ENCODE results near the gene JMJD1C. TPM values are rescaled to one million over a fixed set of nuclear protein-coding genes. Genes with fewer than 3 reads are reported as not detected.

Gene JMJD1C
- total RNA-seq, 1 donor from 2014 or later, result 143 TPM

DNA sequence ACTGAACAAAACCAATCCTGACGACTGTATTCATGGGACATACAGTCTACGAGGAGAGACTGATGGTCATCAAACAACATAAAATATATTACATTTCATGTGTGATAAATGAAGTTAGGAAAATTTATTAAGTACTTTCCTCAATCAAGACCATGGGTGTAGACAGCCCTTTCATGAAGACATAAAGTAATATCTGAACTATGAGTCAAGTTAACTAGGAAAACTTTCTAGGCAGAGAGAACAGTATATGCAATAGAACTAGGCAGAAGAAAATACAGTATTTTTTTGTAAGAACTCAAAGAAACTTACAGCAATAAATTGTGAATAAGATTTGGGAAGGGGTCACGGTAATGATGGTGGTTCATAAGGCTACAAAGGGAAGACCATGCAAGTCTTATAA is 112.8 kb downstream of the JMJD1C start:
- no peak overlapping the region for H3K9ac ChIP-seq
- H3K9me3 ChIP-seq (ENCODE audit: low read depth), result no peaks in the 10 kb centered on the region
- DNase-seq (ENCODE audit: low spot score), result no peak
- peaks cover 85% of the 10 kb centered on the region for H3K79me2 ChIP-seq (ENCODE audit: low read depth)
- H4K20me1 ChIP-seq (ENCODE audit: low read depth), result no peaks in the 10 kb centered on the region
- Mint-ChIP-seq H3K4me1 (no peaks in the 10 kb centered on the region), H3K9me3 (peaks cover 8% of the 10 kb centered on the region), H3K4me3 (no peak overlapping the region), H3K27ac (no peak overlapping the region), H3K27me3 (ENCODE audit: insufficient read depth, low read depth) (peaks cover 2% of the 10 kb centered on the region), H3K36me3 (peaks cover 18% of the 10 kb centered on the region)
- H3K27me3 ChIP-seq, result no peaks in the 10 kb centered on the region
- H3K36me3 ChIP-seq, result no peaks in the 10 kb centered on the region
- no peaks in the 10 kb centered on the region for H3F3A ChIP-seq (ENCODE audit: low read depth)
- H3K27ac ChIP-seq, result no peak overlapping the region
- no peak overlapping the region for H2AFZ ChIP-seq (replicated peaks)
- no peak overlapping the region for H3K4me2 ChIP-seq
- TF ChIP-seq, protein P1, sequence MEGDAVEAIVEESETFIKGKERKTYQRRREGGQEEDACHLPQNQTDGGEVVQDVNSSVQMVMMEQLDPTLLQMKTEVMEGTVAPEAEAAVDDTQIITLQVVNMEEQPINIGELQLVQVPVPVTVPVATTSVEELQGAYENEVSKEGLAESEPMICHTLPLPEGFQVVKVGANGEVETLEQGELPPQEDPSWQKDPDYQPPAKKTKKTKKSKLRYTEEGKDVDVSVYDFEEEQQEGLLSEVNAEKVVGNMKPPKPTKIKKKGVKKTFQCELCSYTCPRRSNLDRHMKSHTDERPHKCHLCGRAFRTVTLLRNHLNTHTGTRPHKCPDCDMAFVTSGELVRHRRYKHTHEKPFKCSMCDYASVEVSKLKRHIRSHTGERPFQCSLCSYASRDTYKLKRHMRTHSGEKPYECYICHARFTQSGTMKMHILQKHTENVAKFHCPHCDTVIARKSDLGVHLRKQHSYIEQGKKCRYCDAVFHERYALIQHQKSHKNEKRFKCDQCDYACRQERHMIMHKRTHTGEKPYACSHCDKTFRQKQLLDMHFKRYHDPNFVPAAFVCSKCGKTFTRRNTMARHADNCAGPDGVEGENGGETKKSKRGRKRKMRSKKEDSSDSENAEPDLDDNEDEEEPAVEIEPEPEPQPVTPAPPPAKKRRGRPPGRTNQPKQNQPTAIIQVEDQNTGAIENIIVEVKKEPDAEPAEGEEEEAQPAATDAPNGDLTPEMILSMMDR (IDR thresholded peaks at IDR 0.05), result no peak
- no peak for TF ChIP-seq EZH2phosphoT487 (IDR thresholded peaks at IDR 0.05)
- no peak for TF ChIP-seq EZH2 (IDR thresholded peaks at IDR 0.05)
- no peak overlapping the region for H3K4me3 ChIP-seq
- no peaks in the 10 kb centered on the region for H3K4me1 ChIP-seq

DNA sequence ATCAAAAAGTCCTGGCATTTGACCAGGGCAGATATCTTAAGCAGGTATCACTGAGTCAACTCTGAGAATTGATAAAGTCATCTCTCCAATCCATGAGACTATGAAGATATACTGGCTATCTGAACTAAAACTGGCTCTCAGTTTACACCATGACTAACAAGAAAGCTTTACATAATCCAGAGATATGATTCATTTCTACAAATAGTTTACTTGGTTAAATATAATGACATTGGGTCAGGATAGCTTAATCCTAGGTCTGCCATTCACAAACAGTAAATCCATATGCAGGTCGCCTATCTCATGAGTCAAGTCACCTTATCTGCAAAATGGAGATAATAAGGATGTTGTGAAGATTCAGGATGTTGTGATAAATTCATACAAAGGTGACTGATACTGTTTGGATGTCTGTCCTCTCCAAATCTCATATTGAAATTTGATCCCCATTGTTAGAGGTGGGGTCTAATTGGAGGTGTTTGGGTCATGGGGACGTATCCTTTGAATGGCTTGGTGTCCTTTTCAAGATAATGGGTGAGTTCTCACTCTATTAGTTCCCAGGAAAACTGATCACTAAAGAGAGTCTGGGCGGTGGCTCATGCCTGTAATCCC is 117.4 kb downstream of the JMJD1C start:
- Histone ChIP-seq H3K36me3 (no peaks in the 10 kb centered on the region), H2AFZ (replicated peaks) (no peak overlapping the region), H3K27me3 (no peaks in the 10 kb centered on the region), H3K4me2 (no peak overlapping the region), H3K4me1 (no peaks in the 10 kb centered on the region), H4K20me1 (ENCODE audit: low read depth) (no peaks in the 10 kb centered on the region), H3K27ac (no peak overlapping the region), H3F3A (ENCODE audit: low read depth) (no peaks in the 10 kb centered on the region), H3K4me3 (no peak overlapping the region), H3K9ac (no peak overlapping the region), H3K79me2 (ENCODE audit: low read depth) (peaks cover 91% of the 10 kb centered on the region), H3K9me3 (ENCODE audit: low read depth) (no peaks in the 10 kb centered on the region)
- peaks cover 6% of the 10 kb centered on the region for H3K9me3 Mint-ChIP-seq
- H3K27me3 Mint-ChIP-seq (ENCODE audit: insufficient read depth, low read depth), result peaks cover 4% of the 10 kb centered on the region
- peaks cover 14% of the 10 kb centered on the region for H3K36me3 Mint-ChIP-seq
- TF ChIP-seq EZH2phosphoT487 (IDR thresholded peaks at IDR 0.05), result no peak
- no peak for TF ChIP-seq EZH2 (IDR thresholded peaks at IDR 0.05)
- TF ChIP-seq, protein P1 (IDR thresholded peaks at IDR 0.05), result no peak
- DNase-seq (ENCODE audit: low spot score), result no peak
- H3K4me1 Mint-ChIP-seq, result no peaks in the 10 kb centered on the region
- no peak overlapping the region for H3K4me3 Mint-ChIP-seq
- H3K27ac Mint-ChIP-seq, result no peak overlapping the region

DNA sequence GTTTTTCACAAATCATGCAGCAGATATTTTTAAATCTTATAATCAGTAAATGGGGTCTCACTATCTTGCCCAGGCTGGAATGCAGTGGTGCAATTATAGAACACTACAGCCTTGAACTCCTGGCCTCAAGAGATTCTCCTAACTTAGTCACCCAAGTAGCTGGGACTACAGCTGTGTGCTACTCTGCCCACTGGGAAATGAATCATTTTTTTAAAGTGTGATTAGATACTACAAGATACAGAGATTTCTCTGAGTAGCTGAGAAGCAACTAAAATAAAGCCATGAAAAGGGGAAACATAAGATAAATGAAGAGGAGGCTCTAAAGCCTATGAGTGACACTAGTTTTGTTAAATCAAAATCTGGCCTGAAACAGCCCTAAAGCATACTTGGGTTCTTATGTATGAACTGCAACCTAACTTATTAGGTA is 119.7 kb downstream of the JMJD1C start:
- H3K27me3 Mint-ChIP-seq (ENCODE audit: insufficient read depth, low read depth), result peaks cover 4% of the 10 kb centered on the region
- H3K27ac Mint-ChIP-seq, result no peak overlapping the region
- TF ChIP-seq, protein P1 (IDR thresholded peaks at IDR 0.05), result no peak
- TF ChIP-seq EZH2 (IDR thresholded peaks at IDR 0.05) (no peak), EZH2phosphoT487 (IDR thresholded peaks at IDR 0.05) (no peak)
- no peaks in the 10 kb centered on the region for H3K4me1 Mint-ChIP-seq
- H3K27ac ChIP-seq, result no peak overlapping the region
- H3K36me3 ChIP-seq, result no peaks in the 10 kb centered on the region
- no peak for DNase-seq (ENCODE audit: low spot score)
- H2AFZ ChIP-seq (replicated peaks), result no peak overlapping the region
- no peaks in the 10 kb centered on the region for H3F3A ChIP-seq (ENCODE audit: low read depth)
- no peak overlapping the region for H3K4me3 ChIP-seq
- H3K9me3 Mint-ChIP-seq, result peaks cover 6% of the 10 kb centered on the region
- H3K79me2 ChIP-seq (ENCODE audit: low read depth), result peaks cover 92% of the 10 kb centered on the region
- no peaks in the 10 kb centered on the region for H3K4me1 ChIP-seq
- no peaks in the 10 kb centered on the region for H3K27me3 ChIP-seq
- no peak overlapping the region for H3K4me3 Mint-ChIP-seq
- no peaks in the 10 kb centered on the region for H3K9me3 ChIP-seq (ENCODE audit: low read depth)
- no peaks in the 10 kb centered on the region for H4K20me1 ChIP-seq (ENCODE audit: low read depth)
- no peak overlapping the region for H3K4me2 ChIP-seq
- no peak overlapping the region for H3K9ac ChIP-seq
- H3K36me3 Mint-ChIP-seq, result peaks cover 10% of the 10 kb centered on the region
